Aorta (tissue), 5 donors: ENCODE data around the gene BCL6B. TPM values are rescaled to one million over a fixed set of nuclear protein-coding genes. Genes with fewer than 3 reads are reported as not detected.

Source experiments
- ATAC-seq: fragments of 200-7000 bp; cut with Tn5 transposase; one replicate; pipeline ENCODE4 v1.9.1; 2022; ENCODE audit warnings: moderate library complexity; ENCODE audit not compliant: low FRiP score
- DNase-seq, 2 donors: peaks; one replicate each; pipeline ENCODE4 v3.0.0-alpha.2; 2020
- H3K27ac ChIP-seq, 2 donors: one replicate each; pipeline ENCODE4 v1.5.1; 2013; ENCODE audit warnings: low read length in 2 of 2, mild to moderate bottlenecking in 2 of 2, moderate library complexity in 2 of 2, control low read depth in 1 of 2, inconsistent platforms in 1 of 2, low read depth in 1 of 2
- H3K27me3 ChIP-seq, 2 donors: one replicate each; pipeline ENCODE4 v1.6.1; 2013; ENCODE audit warnings: control low read depth in 1 of 2, low read length in 1 of 2, mild to moderate bottlenecking in 1 of 2, moderate library complexity in 1 of 2; ENCODE audit not compliant: insufficient read depth in 2 of 2, control insufficient read depth in 1 of 2
- H3K36me3 ChIP-seq, 2 donors: one replicate each; pipeline ENCODE4 v1.6.1; 2013; ENCODE audit warnings: control low read depth in 1 of 2, low read length in 1 of 2, mild to moderate bottlenecking in 1 of 2; ENCODE audit not compliant: insufficient read depth in 2 of 2, control insufficient read depth in 1 of 2
- H3K4me1 ChIP-seq, 2 donors: one replicate each; pipeline ENCODE4 v1.6.1; 2013; ENCODE audit warnings: low read length in 2 of 2, control low read depth in 1 of 2, mild to moderate bottlenecking in 1 of 2, moderate library complexity in 1 of 2; ENCODE audit not compliant: insufficient read depth in 2 of 2, control insufficient read depth in 1 of 2
- H3K4me3 ChIP-seq, 2 donors: one replicate each; pipeline ENCODE4 v1.5.1; 2013; ENCODE audit warnings: low read length in 2 of 2, control low read depth in 1 of 2, mild to moderate bottlenecking in 1 of 2
- H3K9me3 ChIP-seq: one replicate; pipeline ENCODE4 v1.6.1; 2013; ENCODE audit warnings: mild to moderate bottlenecking, low read length; ENCODE audit not compliant: control insufficient read depth
- WGBS, 2 donors: extraction: QIAGEN DNeasy Blood & Tissue Kit; methylation state at CpG; one replicate each; pipeline ENCODE4 v1.1.7; 2013; 5-methylcytosine and 5-hydroxymethylcytosine counted together
- intact Hi-C, 2 donors: fragments of 100-400 bp; cut with DNase I; formaldehyde crosslinking; loops; one replicate each; pipeline versions ENCODE4 v1.14.2 to v1.15.0; 2022
- polyA plus RNA-seq, 2 donors: library from polyadenylated mRNA; stranded (reverse); fragments of 200-250 nt; gene quantifications; one replicate each; pipeline ENCODE4 v1.2.3, GENCODE V29; 2013
- total RNA-seq, 2 donors: library from RNA; stranded (reverse); fragmentation: NEBNext Ultra II Directional; extraction: Animal tissue kit (Norgen Biotek cat#: 25700); gene quantifications; one replicate each; pipeline ENCODE4 v1.2.1, GENCODE V29; 2021
- donor health status: healthy with polysubstance abuse.
- donor health status: Bipolar disorder and iron deficiency.
- donor health status: DM: no; HTN: no; CAD: no.
- donor health status: DM: no; HTN: no; CAD: no.
- donor health status: DM: yes; HTN: yes; CAD: no.

The BCL6B gene
- total and polyA plus RNA-seq, 4 donors: 0.63 to 31.4 (median 8.9) TPM

- H3K27ac ChIP-seq: no peak overlapping the region
- H3K9me3 ChIP-seq: no peaks in the 10 kb centered on the region
- 62 to 65% methylated on average over 14 of the region's 14 CpGs for WGBS, 2 donors
- DNase-seq: peak in 1 of 2 donors; percentile 55
- intact Hi-C loops: no loop called here
- no peaks in the 10 kb centered on the region for H3K27me3 ChIP-seq
- no peaks in the 10 kb centered on the region for H3K4me1 ChIP-seq
- no peaks in the 10 kb centered on the region for H3K36me3 ChIP-seq
- no peak for ATAC-seq
- no peak overlapping the region for H3K4me3 ChIP-seq
Measured at GRCh38 chr17:7074931-7075330, 52.1 kb downstream of the BCL6B start.

- Histone ChIP-seq H3K27ac (no peak overlapping the region), H3K4me1 (no peaks in the 10 kb centered on the region), H3K9me3 (no peaks in the 10 kb centered on the region), H3K4me3 (no peak overlapping the region), H3K27me3 (no peaks in the 10 kb centered on the region), H3K36me3 (no peaks in the 10 kb centered on the region)
- intact Hi-C loops: no loop called here
- ATAC-seq (no peak), DNase-seq (peak in 1 of 2 donors; percentile 67)
- 82 to 83% methylated on average over 6 to 7 of the region's 7 CpGs for WGBS, 2 donors
Measured at GRCh38 chr17:7077911-7078546, 55.2 kb downstream of the BCL6B start.

GRCh38 chr17:7078711-7079110 lies 55.9 kb downstream of the BCL6B start:
- ATAC-seq (no peak), DNase-seq (peak in 1 of 2 donors; percentile 71)
- Histone ChIP-seq H3K4me3 (no peak overlapping the region), H3K9me3 (peaks cover 2% of the 10 kb centered on the region), H3K27me3 (no peaks in the 10 kb centered on the region), H3K36me3 (no peaks in the 10 kb centered on the region), H3K27ac (no peak overlapping the region), H3K4me1 (no peaks in the 10 kb centered on the region)
- intact Hi-C loops: no loop called here
- 82 to 88% methylated on average over 10 of the region's 10 CpGs for WGBS, 2 donors

Other genes with a start within 250 kb of the BCL6B start
- gene FBXO39, start 246.8 kb upstream of the BCL6B start, total RNA-seq: 1 to 10 TPM in 1 of 2 donors, under 1 TPM in 1; 0.26 to 2.0 TPM
- under 1 TPM in 1 of 2 donors, not detected in 1; 0.26 TPM for gene FBXO39, start 246.8 kb upstream of the BCL6B start, polyA plus RNA-seq
- gene TEKT1, start 191.3 kb upstream of the BCL6B start, total RNA-seq: not detected
- not detected for gene TEKT1, start 191.3 kb upstream of the BCL6B start, polyA plus RNA-seq
- gene ALOX12, start 27.0 kb upstream of the BCL6B start, total RNA-seq: not detected
- not detected for gene ALOX12, start 27.0 kb upstream of the BCL6B start, polyA plus RNA-seq
- gene RNASEK, start 10.4 kb upstream of the BCL6B start, total RNA-seq: 100 to 1,000 TPM; 157 to 163 TPM
- 100 to 1,000 TPM; 390 to 401 TPM for gene RNASEK, start 10.4 kb upstream of the BCL6B start, polyA plus RNA-seq
- 1 to 10 TPM; 1.3 to 2.5 TPM for gene SLC16A13, start 13.0 kb downstream of the BCL6B start, total RNA-seq
- 1 to 10 TPM in 1 of 2 donors, not detected in 1; 1.0 TPM for gene SLC16A13, start 13.0 kb downstream of the BCL6B start, polyA plus RNA-seq
- 1 to 10 TPM in 1 of 2 donors, under 1 TPM in 1; 0.26 to 1.3 TPM for gene SLC16A11, start 21.0 kb downstream of the BCL6B start, total RNA-seq
- not detected for gene SLC16A11, start 21.0 kb downstream of the BCL6B start, polyA plus RNA-seq
- 10 to 100 TPM in 1 of 2 donors, 1 to 10 TPM in 1; 7.7 to 29.1 TPM for gene CLEC10A, start 57.2 kb downstream of the BCL6B start, total RNA-seq
- 1 to 10 TPM; 1.9 to 2.4 TPM for gene CLEC10A, start 57.2 kb downstream of the BCL6B start, polyA plus RNA-seq
- gene ASGR2, start 91.8 kb downstream of the BCL6B start, total RNA-seq: 1 to 10 TPM in 1 of 2 donors, under 1 TPM in 1; 0.75 to 1.6 TPM
- gene ASGR2, start 91.8 kb downstream of the BCL6B start, polyA plus RNA-seq: under 1 TPM in 1 of 2 donors, not detected in 1; 0.15 TPM
- gene ASGR1, start 156.3 kb downstream of the BCL6B start, total RNA-seq: 1 to 10 TPM; 2.6 to 3.9 TPM
- 1 to 10 TPM; 2.0 to 5.4 TPM for gene ASGR1, start 156.3 kb downstream of the BCL6B start, polyA plus RNA-seq
- gene DLG4, start 196.8 kb downstream of the BCL6B start, total RNA-seq: 10 to 100 TPM; 23.3 to 54.7 TPM
- 10 to 100 TPM in 1 of 2 donors, 1 to 10 TPM in 1; 6.6 to 15.4 TPM for gene DLG4, start 196.8 kb downstream of the BCL6B start, polyA plus RNA-seq
- 100 to 1,000 TPM; 387 to 486 TPM for gene ACADVL, start 196.9 kb downstream of the BCL6B start, total RNA-seq
- gene ACADVL, start 196.9 kb downstream of the BCL6B start, polyA plus RNA-seq: 1,000 to 10,000 TPM in 1 of 2 donors, 100 to 1,000 TPM in 1; 159 to 1,724 TPM
- 10 to 100 TPM; 25.2 to 45.6 TPM for gene DVL2, start 211.5 kb downstream of the BCL6B start, total RNA-seq
- gene DVL2, start 211.5 kb downstream of the BCL6B start, polyA plus RNA-seq: 10 to 100 TPM; 10.0 to 25.0 TPM
- gene PHF23, start 216.4 kb downstream of the BCL6B start, total RNA-seq: 10 to 100 TPM; 24.4 to 30.8 TPM
- gene PHF23, start 216.4 kb downstream of the BCL6B start, polyA plus RNA-seq: 10 to 100 TPM; 19.2 to 28.4 TPM
- 100 to 1,000 TPM; 405 to 430 TPM for gene GABARAP, start 219.4 kb downstream of the BCL6B start, total RNA-seq
- 100 to 1,000 TPM; 801 to 895 TPM for gene GABARAP, start 219.4 kb downstream of the BCL6B start, polyA plus RNA-seq
- 100 to 1,000 TPM in 1 of 2 donors, 10 to 100 TPM in 1; 92.9 to 105 TPM for gene CTDNEP1, start 228.7 kb downstream of the BCL6B start, total RNA-seq
- 100 to 1,000 TPM; 112 to 113 TPM for gene CTDNEP1, start 228.7 kb downstream of the BCL6B start, polyA plus RNA-seq
- 10 to 100 TPM; 26.6 to 31.0 TPM for gene ELP5, start 229.2 kb downstream of the BCL6B start, total RNA-seq
- 10 to 100 TPM; 26.7 to 51.1 TPM for gene ELP5, start 229.2 kb downstream of the BCL6B start, polyA plus RNA-seq
- gene CLDN7, start 239.4 kb downstream of the BCL6B start, total RNA-seq: 1 to 10 TPM; 3.3 to 9.9 TPM
- 10 to 100 TPM in 1 of 2 donors, 1 to 10 TPM in 1; 1.1 to 37.6 TPM for gene CLDN7, start 239.4 kb downstream of the BCL6B start, polyA plus RNA-seq